ENCODE measurements around the gene CHN1.

- TF ChIP-seq POLR2A (IDR thresholded peaks at IDR 0.05) (no peak), CTCF (IDR thresholded peaks at IDR 0.05) (no peak)
These were observed 169.4 kb downstream of the CHN1 start for GRCh38 chr2:174835797-174836255.
